H1 (cell line): ENCODE measurements around the gene MOB3B. TPM values are rescaled to one million over a fixed set of nuclear protein-coding genes. Genes with fewer than 3 reads are reported as not detected.

ENCODE experiments used
- CTCF ChIA-PET: fragments of 300-600 bp; sonication (Branson Sonifier 250); formaldehyde crosslinking; loops from one replicate; lab custom pipeline; 2021; ENCODE audit not compliant: partially characterized antibody; lab: Charles Lee
- POLR2A ChIA-PET: fragments of 300-600 bp; sonication (Branson Sonifier 250); formaldehyde crosslinking; loops from one replicate; lab custom pipeline; 2021; ENCODE audit warnings: inconsistent platforms; ENCODE audit not compliant: partially characterized antibody; lab: Charles Lee
- DNase-seq, 2 experiments: peaks; one replicate each; pipeline versions ENCODE4 v3.0.0 to v3.0.0-alpha.2; 2010 to 2022; ENCODE audit warnings: low spot score in 2 of 2, low read depth in 1 of 2, mixed read lengths in 1 of 2
- FAIRE-seq: peaks from 2 replicates; lab custom pipeline; 2011; peaks lifted over from hg19 to GRCh38; lab: Jason Lieb, UNC
- H2AFZ ChIP-seq: 2 replicates; pipeline ENCODE4 v1.8.1; 2012; ENCODE audit warnings: low read length, inconsistent platforms
- H2AK5ac ChIP-seq: 2 replicates; pipeline ENCODE4 v1.6.1; 2013; ENCODE audit warnings: low read depth, low read length
- H2BK120ac ChIP-seq: replicated peaks from 2 replicates; pipeline ENCODE3; 2013; ENCODE audit warnings: low read depth, low read length, inconsistent platforms
- H2BK12ac ChIP-seq: 2 replicates; pipeline ENCODE4 v1.6.1; 2013; ENCODE audit warnings: low read depth, low read length
- H2BK15ac ChIP-seq: 2 replicates; pipeline ENCODE4 v1.6.1; 2013; ENCODE audit warnings: low read length
- H2BK20ac ChIP-seq: 2 replicates; pipeline ENCODE4 v1.6.1; 2013; ENCODE audit warnings: low read length
- H2BK5ac ChIP-seq: 2 replicates; pipeline ENCODE4 v1.6.1; 2013; ENCODE audit warnings: low read depth, low read length
- H3K14ac ChIP-seq: 2 replicates; pipeline ENCODE4 v1.6.1; 2013; ENCODE audit warnings: inconsistent platforms; ENCODE audit not compliant: insufficient read length
- H3K18ac ChIP-seq: 2 replicates; pipeline ENCODE4 v1.6.1; 2013; ENCODE audit warnings: low read length; ENCODE audit errors: extremely low read depth
- H3K23ac ChIP-seq: 2 replicates; pipeline ENCODE4 v1.6.1; 2013; ENCODE audit warnings: inconsistent platforms; ENCODE audit not compliant: insufficient read length
- H3K23me2 ChIP-seq: 2 replicates; pipeline ENCODE4 v1.6.1; 2013; ENCODE audit warnings: low read depth, low read length
- H3K27ac ChIP-seq: 2 replicates; pipeline ENCODE4 v1.6.1; 2011; ENCODE audit warnings: low read depth, low read length, inconsistent platforms
- H3K27me3 ChIP-seq, 4 experiments: replicated peaks in 1 of 4; 1 replicate in 1 of 4; 2 replicates in 3 of 4; pipeline versions ENCODE4 v1.6.1 to v1.8.1; 2011 to 2013; ENCODE audit warnings: low read length in 3 of 4, mild to moderate bottlenecking in 3 of 4, inconsistent platforms in 2 of 4, mixed read lengths in 2 of 4, moderate library complexity in 1 of 4; ENCODE audit not compliant: control insufficient read depth in 3 of 4, insufficient read depth in 3 of 4; ENCODE audit errors: extremely low read depth in 1 of 4
- H3K36me3 ChIP-seq, 4 experiments: 2 replicates each; pipeline versions ENCODE4 v1.6.1 to v1.8.1; 2011 to 2013; ENCODE audit warnings: mild to moderate bottlenecking in 4 of 4, low read length in 3 of 4, moderate library complexity in 2 of 4, control low read depth in 1 of 4, inconsistent platforms in 1 of 4; ENCODE audit not compliant: insufficient read depth in 4 of 4, control insufficient read depth in 2 of 4
- H3K4ac ChIP-seq: replicated peaks from 2 replicates; pipeline ENCODE3; 2013; ENCODE audit warnings: low read length, low read depth, mixed read lengths, inconsistent platforms; ENCODE audit not compliant: insufficient read length
- H3K4me1 ChIP-seq, 4 experiments: replicated peaks in 1 of 4; 1 replicate in 1 of 4; 2 replicates in 3 of 4; pipeline versions ENCODE4 v1.6.1 to v1.8.1; 2011 to 2013; ENCODE audit warnings: low read length in 3 of 4, inconsistent platforms in 2 of 4, mixed read lengths in 1 of 4; ENCODE audit not compliant: insufficient read depth in 4 of 4, control insufficient read depth in 3 of 4
- H3K4me2 ChIP-seq, 2 experiments: 2 replicates each; pipeline versions ENCODE4 v1.6.1 to v1.8.1; 2011 to 2013; ENCODE audit warnings: low read depth in 2 of 2, low read length in 2 of 2, control low read depth in 1 of 2, inconsistent platforms in 1 of 2, mild to moderate bottlenecking in 1 of 2; ENCODE audit not compliant: insufficient read depth in 1 of 2
- H3K4me3 ChIP-seq, 4 experiments: fragments of 200-600, 300-600 bp in 1 of 4; sonication (generic), shearing (Covaris generic), sonication (Bioruptor Twin) in 1 of 4; 2 replicates each; pipeline versions ENCODE4 v1.5.1 to v1.8.1; 2011 to 2016; ENCODE audit warnings: low read length in 4 of 4, low read depth in 3 of 4, control low read depth in 2 of 4, inconsistent platforms in 2 of 4, mild to moderate bottlenecking in 2 of 4, mixed read lengths in 1 of 4, moderate library complexity in 1 of 4; ENCODE audit not compliant: insufficient read depth in 2 of 4; ENCODE audit errors: extremely low read depth in 1 of 4
- H3K56ac ChIP-seq: replicated peaks from 2 replicates; pipeline ENCODE3; 2013; ENCODE audit warnings: low read depth, mild to moderate bottlenecking, mixed read lengths, low read length, inconsistent platforms; ENCODE audit not compliant: insufficient read length
- H3K79me1 ChIP-seq: 2 replicates; pipeline ENCODE4 v1.6.1; 2013; ENCODE audit warnings: low read depth, low read length, control low read depth
- H3K79me2 ChIP-seq, 2 experiments: 2 replicates each; pipeline versions ENCODE4 v1.6.1 to v1.8.1; 2012 to 2013; ENCODE audit warnings: low read length in 2 of 2, mild to moderate bottlenecking in 2 of 2, inconsistent platforms in 1 of 2; ENCODE audit not compliant: insufficient read depth in 2 of 2, control insufficient read depth in 1 of 2
- H3K9ac ChIP-seq, 4 experiments: replicated peaks in 1 of 4; 1 replicate in 1 of 4; 2 replicates in 3 of 4; pipeline versions ENCODE4 v1.6.1 to v1.8.1; 2011 to 2013; ENCODE audit warnings: low read depth in 3 of 4, low read length in 3 of 4, control low read depth in 2 of 4, mild to moderate bottlenecking in 2 of 4, moderate library complexity in 2 of 4, inconsistent platforms in 1 of 4; ENCODE audit errors: extremely low read depth in 1 of 4
- H3K9me3 ChIP-seq, 2 experiments: 2 replicates each; pipeline versions ENCODE4 v1.6.1 to v1.8.1; 2012 to 2013; ENCODE audit warnings: mild to moderate bottlenecking in 2 of 2, moderate library complexity in 2 of 2, control low read depth in 1 of 2, inconsistent platforms in 1 of 2, low read depth in 1 of 2, low read length in 1 of 2, mixed read lengths in 1 of 2; ENCODE audit not compliant: insufficient read depth in 2 of 2
- H4K20me1 ChIP-seq, 2 experiments: replicated peaks in 1 of 2; 2 replicates each; pipeline versions ENCODE3 to v1.8.1; 2011 to 2013; ENCODE audit warnings: inconsistent platforms in 2 of 2, low read length in 2 of 2, mild to moderate bottlenecking in 1 of 2; ENCODE audit not compliant: insufficient read depth in 2 of 2, control insufficient read depth in 1 of 2
- H4K5ac ChIP-seq: 2 replicates; pipeline ENCODE4 v1.6.1; 2013; ENCODE audit warnings: low read length, low read depth, mixed read lengths, inconsistent platforms; ENCODE audit not compliant: insufficient read length
- H4K8ac ChIP-seq: 2 replicates; pipeline ENCODE4 v1.8.0; 2013; ENCODE audit warnings: mild to moderate bottlenecking, moderate library complexity, low read length, inconsistent platforms; ENCODE audit not compliant: insufficient read depth; ENCODE audit errors: extremely low read depth
- H4K91ac ChIP-seq: replicated peaks from 2 replicates; pipeline ENCODE3; 2013; ENCODE audit warnings: low read length, mixed read lengths, inconsistent platforms; ENCODE audit not compliant: insufficient read length
- ASH2L ChIP-seq: fragments of 200-600, 300-600 bp; sonication (generic); IDR thresholded peaks from one replicate; pipeline ENCODE4 v1.7.1; 2017; ENCODE audit warnings: low read length
- ATF2 ChIP-seq: IDR thresholded peaks from 2 replicates; pipeline ENCODE4 v1.6.1; 2012; ENCODE audit warnings: low read length, inconsistent platforms
- CTBP2 ChIP-seq: IDR thresholded peaks from 2 replicates; pipeline ENCODE4 v1.7.0; 2011; ENCODE audit warnings: borderline replicate concordance, mild to moderate bottlenecking, moderate library complexity, mixed read lengths, low read length; ENCODE audit not compliant: insufficient read depth, insufficient read length
- EZH2 ChIP-seq: fragments of 200-600 bp; sonication (generic); IDR thresholded peaks from 2 replicates; pipeline ENCODE4 v1.7.1; 2012; ENCODE audit warnings: low read depth, mild to moderate bottlenecking, moderate library complexity, low read length, inconsistent platforms; ENCODE audit not compliant: severe bottlenecking
- JUND ChIP-seq: IDR thresholded peaks from 2 replicates; pipeline ENCODE4 v1.6.1; 2011; ENCODE audit warnings: mild to moderate bottlenecking, improper control_type of control experiment, low read length
- KDM1A ChIP-seq: fragments of 200-600, 300-600 bp; sonication (generic); IDR thresholded peaks from 2 replicates; pipeline ENCODE4 v1.7.1; 2016; ENCODE audit warnings: mild to moderate bottlenecking, low read length, borderline replicate concordance
- NANOG ChIP-seq: IDR thresholded peaks from 2 replicates; pipeline ENCODE4 v1.6.1; 2011; ENCODE audit warnings: low read length, low read depth, mild to moderate bottlenecking, inconsistent platforms; ENCODE audit not compliant: insufficient read depth, poor library complexity, severe bottlenecking
- RNF2 ChIP-seq: fragments of 200-900, 300-1000 bp; sonication (generic); IDR thresholded peaks from 2 replicates; pipeline ENCODE4 v1.7.1; 2016; ENCODE audit warnings: borderline replicate concordance, low read depth, mild to moderate bottlenecking, antibody characterized with exemption, low read length; ENCODE audit not compliant: poor library complexity, severe bottlenecking; ENCODE audit errors: missing control alignments
- SAP30 ChIP-seq: fragments of 300-600 bp; sonication (generic); IDR thresholded peaks from 2 replicates; pipeline ENCODE4 v1.7.1; 2012; ENCODE audit warnings: low read length, moderate library complexity, mild to moderate bottlenecking, inconsistent platforms; ENCODE audit not compliant: insufficient read depth, insufficient replicate concordance
- SIRT6 ChIP-seq: IDR thresholded peaks from one replicate; pipeline ENCODE4 v1.7.1; 2012; ENCODE audit warnings: low read length, inconsistent platforms
- SP4 ChIP-seq: IDR thresholded peaks from 2 replicates; pipeline ENCODE4 v1.6.1; 2012; ENCODE audit warnings: low read length, inconsistent platforms
- TCF12 ChIP-seq: IDR thresholded peaks from 2 replicates; pipeline ENCODE4 v1.6.1; 2011; ENCODE audit warnings: low read depth, mild to moderate bottlenecking, low read length
- WGBS, 2 experiments: shearing (Covaris generic) in 1 of 2; methylation state at CpG; one replicate each; pipeline versions ENCODE4 v1.1.6 to v1.1.7; 2013 to 2015; ENCODE audit warnings: low lambda C conversion rate in 2 of 2, mixed read lengths in 2 of 2, inconsistent platforms in 1 of 2, low coverage in 1 of 2, missing lambda C conversion rate in 1 of 2; ENCODE audit not compliant: insufficient replicate concordance in 2 of 2, insufficient coverage in 1 of 2, insufficient read length in 1 of 2; ENCODE audit errors: extremely low coverage in 1 of 2, missing lambda C conversion rate in 1 of 2; 5-methylcytosine and 5-hydroxymethylcytosine counted together
- polyA plus RNA-seq, 7 experiments: library from polyadenylated mRNA; depleted of rRNA in 3 of 7; stranded (reverse) in 5 of 7; unstranded in 2 of 7; fragments of >200 nt in 5 of 7; fragments of 200-250 nt in 2 of 7; gene quantifications; 1 replicate in 5 of 7; 2 replicates in 1 of 7; 4 replicates in 1 of 7; pipeline versions ENCODE4 v1.2.1 to v1.2.3, GENCODE V29; 2011 to 2013; ENCODE audit warnings: missing spikeins in 2 of 7, mixed read lengths in 2 of 7
- total RNA-seq: library from RNA; stranded (reverse); fragmentation: NEBNext Ultra II Directional; extraction: Animal tissue kit (Norgen Biotek cat#: 25700); gene quantifications from 2 replicates; pipeline ENCODE4 v1.2.1, GENCODE V29; 2021

The MOB3B gene
- total and polyA plus RNA-seq, 2 of the 8 experiments (the other 6 are each of a cell fraction or from before 2014, with no cell fraction given) = 12.7 to 16.1 TPM

- H3K18ac ChIP-seq = no peak overlapping the region
- 0 out of 4 replicates have a peak, but pooled peaks cover 0 to 6% of the 10 kb centered on the region in 2 experiments for H3K9me3 ChIP-seq
- no peak overlapping the region for H4K8ac ChIP-seq
- FAIRE-seq (no peak), DNase-seq (no peak)
- H2BK12ac ChIP-seq = no peak overlapping the region
- H4K20me1 ChIP-seq = no peaks in the 10 kb centered on the region
- H3K4me2 ChIP-seq = no peak overlapping the region
- H4K5ac ChIP-seq = no peak overlapping the region
- CTCF ChIA-PET = interaction anchor here (1.3 kb wide), 1 partner anchor 232 kb away, joined by 4 read pairs; no protein-coding TSS in a partner anchor
- H2AK5ac ChIP-seq = no peak overlapping the region
- H2BK120ac ChIP-seq = no peak overlapping the region
- H4K91ac ChIP-seq = no peak overlapping the region
- no peak overlapping the region for H2BK20ac ChIP-seq
- no peak overlapping the region for H3K56ac ChIP-seq
- H3K79me1 ChIP-seq = no peaks in the 10 kb centered on the region
- peaks cover 5 to 13% (median 6%) of the 10 kb centered on the region in 4 experiments; a peak in 5 of 7 replicates for H3K4me1 ChIP-seq
- 76% methylated on average over 1 of the region's 1 CpG; no CpG with 5 or more reads in 1 of the 2 experiments for WGBS, 2 experiments
- H3K36me3 ChIP-seq = no peaks in the 10 kb centered on the region
- no peak overlapping the region for H3K4me3 ChIP-seq
- H3K27ac ChIP-seq = no peak overlapping the region
- peaks cover 0 to 8% (median 3%) of the 10 kb centered on the region in 4 experiments; a peak in 1 of 7 replicates for H3K27me3 ChIP-seq
- POLR2A ChIA-PET = no interaction called here
- H3K14ac ChIP-seq = no peak overlapping the region
- H2BK15ac ChIP-seq = no peak overlapping the region
- no peak overlapping the region for H3K23ac ChIP-seq
- H3K9ac ChIP-seq = no peak overlapping the region
- no peaks in the 10 kb centered on the region for H3K79me2 ChIP-seq
- H2BK5ac ChIP-seq = no peak overlapping the region
- no peaks in the 10 kb centered on the region for H3K23me2 ChIP-seq
- H3K4ac ChIP-seq = no peak overlapping the region
- no peak overlapping the region for H2AFZ ChIP-seq
- no peak for TF ChIP-seq SAP30
- no peak for TF ChIP-seq EZH2
- no peak for TF ChIP-seq TCF12
- no peak for TF ChIP-seq RNF2
- TF ChIP-seq ATF2 = no peak
- no peak for TF ChIP-seq NANOG
- TF ChIP-seq ASH2L = no peak
- no peak for TF ChIP-seq SIRT6
- TF ChIP-seq JUND = no peak
- TF ChIP-seq KDM1A = no peak
- TF ChIP-seq SP4 = no peak
- no peak for TF ChIP-seq CTBP2
Observed at GRCh38 chr9:27304521-27304920, 225.1 kb downstream of the MOB3B start.
